Measurements from ENCODE around the gene AOPEP. TPM values are rescaled to one million over a fixed set of nuclear protein-coding genes. Genes with fewer than 3 reads are reported as not detected.
"Not testable (repeated sequence)": the region's sequence is repeated elsewhere in the genome, so short reads cannot be mapped to it uniquely, and the experiment has no call there.

AOPEP gene
- polyA plus RNA-seq, 1 experiment, result 40.0 TPM

- TF ChIP-seq, protein P1, sequence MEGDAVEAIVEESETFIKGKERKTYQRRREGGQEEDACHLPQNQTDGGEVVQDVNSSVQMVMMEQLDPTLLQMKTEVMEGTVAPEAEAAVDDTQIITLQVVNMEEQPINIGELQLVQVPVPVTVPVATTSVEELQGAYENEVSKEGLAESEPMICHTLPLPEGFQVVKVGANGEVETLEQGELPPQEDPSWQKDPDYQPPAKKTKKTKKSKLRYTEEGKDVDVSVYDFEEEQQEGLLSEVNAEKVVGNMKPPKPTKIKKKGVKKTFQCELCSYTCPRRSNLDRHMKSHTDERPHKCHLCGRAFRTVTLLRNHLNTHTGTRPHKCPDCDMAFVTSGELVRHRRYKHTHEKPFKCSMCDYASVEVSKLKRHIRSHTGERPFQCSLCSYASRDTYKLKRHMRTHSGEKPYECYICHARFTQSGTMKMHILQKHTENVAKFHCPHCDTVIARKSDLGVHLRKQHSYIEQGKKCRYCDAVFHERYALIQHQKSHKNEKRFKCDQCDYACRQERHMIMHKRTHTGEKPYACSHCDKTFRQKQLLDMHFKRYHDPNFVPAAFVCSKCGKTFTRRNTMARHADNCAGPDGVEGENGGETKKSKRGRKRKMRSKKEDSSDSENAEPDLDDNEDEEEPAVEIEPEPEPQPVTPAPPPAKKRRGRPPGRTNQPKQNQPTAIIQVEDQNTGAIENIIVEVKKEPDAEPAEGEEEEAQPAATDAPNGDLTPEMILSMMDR (IDR thresholded peaks at IDR 0.05; ENCODE audit: low read depth, low read length), result no peak
- H3K4me3 ChIP-seq (ENCODE audit: low read depth, low read length), result no peak overlapping the region
- H3K27me3 ChIP-seq (ENCODE audit: control insufficient read depth, insufficient read depth, low read length), result no peaks in the 10 kb centered on the region
- CTCF ChIA-PET, result interaction anchor here (0.7 kb wide), 1 partner anchor 256 kb away, joined by 4 read pairs; no protein-coding TSS in a partner anchor
- peak; percentile 89 for DNase-seq (ENCODE audit: low read depth, low spot score)
- POLR2A ChIA-PET, result interaction anchor here (0.8 to 1.8 kb wide), 2 partner anchors 15 to 25 kb away, joined by 3 to 6 read pairs; no protein-coding TSS in a partner anchor
- H3K27ac ChIP-seq (ENCODE audit: low read depth, low read length), result peak overlapping the region; percentile 83
- no peaks in the 10 kb centered on the region for H3K9me3 ChIP-seq (ENCODE audit: control insufficient read depth, insufficient read depth, low read length)
These were observed 210.9 kb downstream of the AOPEP start for GRCh38 chr9:94937214-94937903.

DNA sequence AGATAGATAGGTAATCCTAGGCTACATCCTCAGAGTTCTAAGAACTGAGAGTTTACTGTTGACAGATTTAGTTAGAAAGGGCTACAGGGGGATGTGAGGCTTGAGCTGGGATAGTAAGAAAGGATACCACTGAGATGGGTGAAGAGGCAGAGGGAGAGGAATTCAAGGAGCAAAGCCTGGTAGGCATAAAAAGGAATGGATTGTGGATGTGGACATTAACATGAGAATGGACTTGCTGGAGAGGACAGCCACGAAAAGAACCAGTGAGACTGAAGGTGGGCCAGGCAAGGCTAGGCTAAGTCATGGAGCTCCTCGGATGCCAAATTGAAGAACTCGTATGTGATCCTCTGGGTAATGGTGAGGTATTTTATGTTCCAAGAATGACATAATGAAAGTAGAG lies 211.9 kb downstream of the AOPEP start:
- Histone ChIP-seq H3K27ac (ENCODE audit: low read depth, low read length) (peak overlapping the region; percentile 48), H3K27me3 (ENCODE audit: control insufficient read depth, insufficient read depth, low read length) (no peaks in the 10 kb centered on the region), H3K4me3 (ENCODE audit: low read depth, low read length) (no peak overlapping the region), H3K9me3 (ENCODE audit: control insufficient read depth, insufficient read depth, low read length) (no peaks in the 10 kb centered on the region)
- TF ChIP-seq, protein P1 (IDR thresholded peaks at IDR 0.05; ENCODE audit: low read depth, low read length), result no peak
- DNase-seq (ENCODE audit: low read depth, low spot score), result no peak
- ChIA-PET CTCF (no interaction called here), POLR2A (interaction anchor here (0.6 to 0.8 kb wide), 2 partner anchors 26 to 43 kb away, joined by 3 to 4 read pairs; no protein-coding TSS in a partner anchor)

DNA sequence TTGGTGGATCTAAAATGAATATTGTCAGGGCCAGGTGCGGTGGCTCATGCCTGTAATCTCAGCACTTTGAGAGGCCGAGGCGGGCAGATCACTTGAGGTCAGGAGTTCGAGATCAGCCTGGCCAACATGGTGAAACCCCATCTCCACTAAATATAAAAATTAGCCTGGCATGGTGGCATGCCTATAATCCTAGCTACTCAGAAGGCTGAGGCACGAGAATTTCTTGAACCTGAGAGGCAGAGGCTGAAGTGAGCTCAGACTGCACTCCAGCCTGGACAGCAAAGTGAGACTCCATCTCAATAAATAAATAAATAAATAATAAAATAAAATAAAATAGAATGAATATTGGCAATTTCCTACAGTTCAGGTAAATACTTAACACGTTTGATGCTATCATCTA lies 213.8 kb downstream of the AOPEP start:
- H3K27me3 ChIP-seq (ENCODE audit: control insufficient read depth, insufficient read depth, low read length); H3K27ac ChIP-seq (ENCODE audit: low read depth, low read length); DNase-seq (ENCODE audit: low read depth, low spot score); CTCF ChIA-PET; H3K9me3 ChIP-seq (ENCODE audit: control insufficient read depth, insufficient read depth, low read length); H3K4me3 ChIP-seq (ENCODE audit: low read depth, low read length); POLR2A ChIA-PET: not testable (repeated sequence)

- ChIA-PET POLR2A (no interaction called here), CTCF (interaction anchor here (1.3 kb wide), 1 partner anchor 187 kb away, joined by 4 read pairs; no protein-coding TSS in a partner anchor)
- Histone ChIP-seq H3K27ac (ENCODE audit: low read depth, low read length) (no peak overlapping the region), H3K27me3 (ENCODE audit: control insufficient read depth, insufficient read depth, low read length) (no peaks in the 10 kb centered on the region), H3K9me3 (ENCODE audit: control insufficient read depth, insufficient read depth, low read length) (no peaks in the 10 kb centered on the region), H3K4me3 (ENCODE audit: low read depth, low read length) (no peak overlapping the region)
- no peak for DNase-seq (ENCODE audit: low read depth, low spot score)
- TF ChIP-seq, protein P1 (IDR thresholded peaks at IDR 0.05; ENCODE audit: low read depth, low read length), result no peak
These were observed 214.8 kb downstream of the AOPEP start for GRCh38 chr9:94941211-94941875.

DNA sequence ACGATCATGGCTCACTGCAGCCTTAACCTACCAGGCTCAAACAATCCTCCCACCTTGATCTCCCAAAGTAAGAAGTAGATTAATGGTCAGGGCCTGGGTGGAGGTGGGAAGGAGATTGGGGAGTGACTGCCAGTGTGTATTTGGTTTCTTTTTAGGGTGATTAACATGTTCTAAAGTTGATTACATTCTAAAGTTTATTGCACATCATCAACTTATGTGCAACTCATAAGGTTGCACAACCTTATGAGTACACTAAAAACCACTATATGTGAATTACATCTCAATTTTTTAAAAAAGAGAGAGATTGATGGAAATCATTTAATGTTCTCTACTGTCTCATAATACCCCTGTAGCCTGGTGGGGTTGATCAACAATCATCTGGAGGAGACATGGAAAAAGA lies 218.1 kb downstream of the AOPEP start:
- H3K4me3 ChIP-seq (ENCODE audit: low read depth, low read length), result no peak overlapping the region
- ChIA-PET POLR2A (no interaction called here), CTCF (no interaction called here)
- H3K27ac ChIP-seq (ENCODE audit: low read depth, low read length), result no peak overlapping the region
- TF ChIP-seq, protein P1 (IDR thresholded peaks at IDR 0.05; ENCODE audit: low read depth, low read length), result no peak
- H3K27me3 ChIP-seq (ENCODE audit: control insufficient read depth, insufficient read depth, low read length), result no peaks in the 10 kb centered on the region
- no peak for DNase-seq (ENCODE audit: low read depth, low spot score)
- no peaks in the 10 kb centered on the region for H3K9me3 ChIP-seq (ENCODE audit: control insufficient read depth, insufficient read depth, low read length)
